HG03060 (cell line): ENCODE results near the gene ELMO1.

Experiments
- ATAC-seq: cut with Tn5 transposase; IDR thresholded peaks from one replicate; pipeline ENCODE4 v1.9.1; 2021; ENCODE audit warnings: low read depth, moderate number of reproducible peaks; ENCODE audit not compliant: unreplicated experiment

Gene ELMO1

GRCh38 chr7:36874041-36874440 is 574.6 kb downstream of the ELMO1 start:
- ATAC-seq = no peak

- no peak for ATAC-seq
Observed at GRCh38 chr7:36871863-36872262, 576.8 kb downstream of the ELMO1 start.

- ATAC-seq = no peak
Observed at GRCh38 chr7:36871355-36871738, 577.3 kb downstream of the ELMO1 start.

- ATAC-seq = no peak
Observed at GRCh38 chr7:36870625-36871354, 577.9 kb downstream of the ELMO1 start.

- ATAC-seq = no peak
Observed at GRCh38 chr7:36868727-36869411, 579.8 kb downstream of the ELMO1 start.

GRCh38 chr7:36865019-36865418 is 583.6 kb downstream of the ELMO1 start:
- ATAC-seq = no peak

GRCh38 chr7:36863901-36864701 is 584.6 kb downstream of the ELMO1 start:
- no peak for ATAC-seq

- ATAC-seq = no peak
Observed at GRCh38 chr7:36862771-36863261, 585.8 kb downstream of the ELMO1 start.

- ATAC-seq = no peak
Observed at GRCh38 chr7:36861656-36862055, 587.0 kb downstream of the ELMO1 start.

- no peak for ATAC-seq
Observed at GRCh38 chr7:36860681-36861080, 588.0 kb downstream of the ELMO1 start.

- no peak for ATAC-seq
Observed at GRCh38 chr7:36855330-36855729, 593.3 kb downstream of the ELMO1 start.

GRCh38 chr7:36854652-36855051 is 594.0 kb downstream of the ELMO1 start:
- no peak for ATAC-seq

GRCh38 chr7:36852931-36853330 is 595.7 kb downstream of the ELMO1 start:
- ATAC-seq = no peak

GRCh38 chr7:36852017-36852416 is 596.6 kb downstream of the ELMO1 start:
- no peak for ATAC-seq

- no peak for ATAC-seq
Observed at GRCh38 chr7:36851382-36851781, 597.3 kb downstream of the ELMO1 start.

- ATAC-seq = no peak
Observed at GRCh38 chr7:36847946-36848345, 600.7 kb downstream of the ELMO1 start.

GRCh38 chr7:36844374-36844773 is 604.3 kb downstream of the ELMO1 start:
- no peak for ATAC-seq

GRCh38 chr7:36840904-36841303 is 607.8 kb downstream of the ELMO1 start:
- ATAC-seq = no peak

GRCh38 chr7:36838616-36839225 is 609.9 kb downstream of the ELMO1 start:
- ATAC-seq = no peak

GRCh38 chr7:36831049-36831448 is 617.6 kb downstream of the ELMO1 start:
- no peak for ATAC-seq
